T-cell (primary cell): ENCODE measurements around the gene ITPRIP. TPM values are rescaled to one million over a fixed set of nuclear protein-coding genes. Genes with fewer than 3 reads are reported as not detected.

ENCODE experiments used
- ATAC-seq, 4 experiments: fragments of 200-7000 bp in 3 of 4; fragments of 150-1000 bp in 1 of 4; cut with Tn5 transposase; replicated peaks in 1 of 4; 1 replicate in 3 of 4; 2 replicates in 1 of 4; pipeline ENCODE4 v1.10.0; 2021; ENCODE audit warnings: moderate library complexity in 3 of 4, mild to moderate bottlenecking in 2 of 4, moderate number of reproducible peaks in 1 of 4
- CTCF ChIA-PET, 2 donors: fragments of 300-600 bp; sonication (Branson Sonifier 250); formaldehyde crosslinking; loops; one replicate each; lab custom pipeline; 2022; ENCODE audit warnings: antibody characterized with exemption in 2 of 2; lab: Charles Lee
- POLR2A ChIA-PET, 2 donors: fragments of 300-600 bp; sonication (Branson Sonifier 250); formaldehyde crosslinking; loops; one replicate each; lab custom pipeline; 2022; ENCODE audit warnings: antibody characterized with exemption in 2 of 2; lab: Charles Lee
- DNase-seq, 35 experiments: peaks; one replicate each; pipeline versions ENCODE4 v3.0.0 to v3.0.0-alpha.2; 2013 to 2023
- H3K27ac ChIP-seq: one replicate; pipeline ENCODE4 v1.5.1; 2013; ENCODE audit warnings: low read length
- H3K27me3 ChIP-seq, 2 experiments: replicated peaks in 1 of 2; 1 replicate in 1 of 2; 2 replicates in 1 of 2; pipeline versions ENCODE4 v1.6.1 to v1.7.0; 2013; ENCODE audit warnings: low read length in 1 of 2, mixed read lengths in 1 of 2; ENCODE audit not compliant: control insufficient read depth in 2 of 2, insufficient read depth in 2 of 2; ENCODE audit errors: extremely low read depth in 1 of 2
- H3K36me3 ChIP-seq, 2 donors: 1 replicate in 1 of 2; 2 replicates in 1 of 2; pipeline versions ENCODE4 v1.6.1 to v1.7.0; 2013; ENCODE audit warnings: low read length in 1 of 2; ENCODE audit not compliant: control insufficient read depth in 2 of 2, insufficient read depth in 1 of 2; ENCODE audit errors: extremely low read depth in 1 of 2
- H3K4me1 ChIP-seq, 2 experiments: 1 replicate in 1 of 2; 2 replicates in 1 of 2; pipeline versions ENCODE4 v1.6.1 to v1.7.0; 2013; ENCODE audit warnings: low read length in 2 of 2, mixed read lengths in 1 of 2; ENCODE audit not compliant: insufficient read depth in 2 of 2, control insufficient read depth in 1 of 2; ENCODE audit errors: extremely low read depth in 1 of 2
- H3K4me3 ChIP-seq, 2 donors: 1 replicate in 1 of 2; 2 replicates in 1 of 2; pipeline versions ENCODE4 v1.5.1 to v1.7.0; 2013; ENCODE audit warnings: mild to moderate bottlenecking in 2 of 2, low read length in 1 of 2, moderate library complexity in 1 of 2; ENCODE audit not compliant: control insufficient read depth in 1 of 2; ENCODE audit errors: extremely low read depth in 1 of 2
- H3K9me3 ChIP-seq: 2 replicates; pipeline ENCODE4 v1.7.0; 2013
- H3K27ac Mint-ChIP-seq, 2 donors: one replicate each; pipeline ENCODE4 v1.8.0; 2020 to 2021; ENCODE audit warnings: mild to moderate bottlenecking in 2 of 2, mixed read lengths in 2 of 2
- H3K27me3 Mint-ChIP-seq, 2 donors: one replicate each; pipeline ENCODE4 v1.8.0; 2021 to 2022; ENCODE audit warnings: mixed read lengths in 2 of 2
- H3K36me3 Mint-ChIP-seq: one replicate; pipeline ENCODE4 v1.8.0; 2021; ENCODE audit warnings: mixed read lengths
- H3K4me1 Mint-ChIP-seq, 3 donors: one replicate each; pipeline ENCODE4 v1.8.0; 2020 to 2022; ENCODE audit warnings: mixed read lengths in 3 of 3, mild to moderate bottlenecking in 1 of 3
- H3K4me3 Mint-ChIP-seq, 3 donors: one replicate each; pipeline ENCODE4 v1.8.0; 2020 to 2022; ENCODE audit warnings: mild to moderate bottlenecking in 3 of 3, mixed read lengths in 3 of 3, moderate library complexity in 3 of 3
- H3K9me3 Mint-ChIP-seq, 3 donors: one replicate each; pipeline ENCODE4 v1.8.0; 2020 to 2022; ENCODE audit warnings: mixed read lengths in 3 of 3
- WGBS: methylation state at CpG from one replicate; pipeline ENCODE4 v1.1.5; 2013; ENCODE audit warnings: missing lambda C conversion rate; ENCODE audit not compliant: insufficient coverage; 5-methylcytosine and 5-hydroxymethylcytosine counted together
- total RNA-seq, 35 experiments: library from RNA in 6 of 35; stranded (reverse) in 6 of 35; fragments of 120-200 nt in 1 of 35; gene quantifications; one replicate each; pipeline versions ENCODE4 v1.2.1 to v1.2.4 and lab custom pipeline; 2013 to 2026

The ITPRIP gene
- total RNA-seq, 5 donors from 2014 or later (not counting 1 experiment from before 2014, with no cell fraction given), result 16.9 to 98.5 (median 25.0) TPM

DNA sequence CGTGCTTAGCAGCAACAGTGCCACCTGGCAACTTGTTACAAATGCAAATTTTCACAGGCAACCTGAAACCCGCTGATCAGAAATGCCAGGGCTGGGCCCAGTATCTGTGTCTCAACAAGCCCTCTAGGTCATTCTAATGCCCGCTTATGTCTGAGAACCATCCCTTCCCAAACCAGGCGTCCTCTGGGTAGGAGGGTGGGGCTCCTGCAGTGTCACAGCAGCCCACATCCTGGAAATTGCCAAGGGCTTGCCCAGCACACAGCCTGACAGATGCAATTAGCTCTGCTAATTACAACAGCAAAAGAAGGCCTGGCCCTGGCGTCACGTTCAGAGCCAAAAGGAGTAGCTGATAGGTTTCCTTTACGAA is 15.9 kb downstream of the ITPRIP start:
- H3K4me1 ChIP-seq, result peaks cover 84 to 92% of the 10 kb centered on the region in 2 experiments
- H3K27me3 ChIP-seq, result no peaks in the 10 kb centered on the region
- no peaks in the 10 kb centered on the region for H3K9me3 ChIP-seq
- ChIA-PET CTCF (interaction anchor here (1.1 to 2.7 kb wide), 8 partner anchors 16 to 30 kb away, joined by 4 to 20 read pairs (median 9); partner anchors contain the start of gene ITPRIP (in 1 of the 2)), POLR2A (interaction anchor here in 1 of 2 donors (0.7 to 1.4 kb wide), 2 partner anchors 14 to 201 kb away, joined by 3 to 4 read pairs; partner anchors contain the start of gene SFR1)
- Mint-ChIP-seq H3K27ac (peak overlapping the region; percentile 97 to 98), H3K27me3 (no peaks in the 10 kb centered on the region), H3K9me3 (no peaks in the 10 kb centered on the region), H3K4me1 (peaks cover 98 to 100% (median 100%) of the 10 kb centered on the region in 3 donors), H3K4me3 (peak overlapping the region; percentile 62 to 85 (median 65)), H3K36me3 (peaks cover 14% of the 10 kb centered on the region)
- H3K4me3 ChIP-seq, result peak overlapping the region in 1 of 2 donors; percentile 27
- DNase-seq, result peak in 5 of 35 experiments; percentile 20 to 45 (median 27)
- WGBS, result 31% methylated on average over 4 of the region's 7 CpGs
- peak; percentile 33 to 62 (median 60) for ATAC-seq
- peaks cover 12 to 19% of the 10 kb centered on the region in 2 donors for H3K36me3 ChIP-seq
- H3K27ac ChIP-seq, result peak overlapping the region; percentile 74

GRCh38 chr10:104321725-104322415 is 16.4 kb downstream of the ITPRIP start:
- DNase-seq (peak in 3 of 35 experiments; percentile 13 to 45 (median 29)), ATAC-seq (peak; percentile 70 to 77 (median 72))
- CTCF ChIA-PET, result interaction anchor here (0.6 to 2.7 kb wide), 15 partner anchors 15 to 1947 kb away, joined by 3 to 20 read pairs (median 6); partner anchors contain the start of genes CFAP58 (in 1 of the 2) and ITPRIP (in 1 of the 2)
- Mint-ChIP-seq H3K4me3 (peak overlapping the region; percentile 62 to 85 (median 65)), H3K4me1 (peaks cover 98 to 100% (median 100%) of the 10 kb centered on the region in 3 donors), H3K27me3 (no peaks in the 10 kb centered on the region), H3K36me3 (peaks cover 19% of the 10 kb centered on the region), H3K9me3 (no peaks in the 10 kb centered on the region), H3K27ac (peak overlapping the region; percentile 97 to 98)
- no peaks in the 10 kb centered on the region for H3K27me3 ChIP-seq
- peaks cover 79 to 87% of the 10 kb centered on the region in 2 experiments for H3K4me1 ChIP-seq
- H3K27ac ChIP-seq, result peak overlapping the region; percentile 74
- 45% methylated on average over 7 of the region's 8 CpGs for WGBS
- POLR2A ChIA-PET, result interaction anchor here (0.6 to 1.4 kb wide), 4 partner anchors 8 to 200 kb away, joined by 3 to 6 read pairs (median 4); partner anchors contain the start of gene SFR1 (in 1 of the 2)
- H3K36me3 ChIP-seq, result peaks cover 12 to 22% of the 10 kb centered on the region in 2 donors
- H3K9me3 ChIP-seq, result no peaks in the 10 kb centered on the region
- H3K4me3 ChIP-seq, result peak overlapping the region in 1 of 2 donors; percentile 27

DNA sequence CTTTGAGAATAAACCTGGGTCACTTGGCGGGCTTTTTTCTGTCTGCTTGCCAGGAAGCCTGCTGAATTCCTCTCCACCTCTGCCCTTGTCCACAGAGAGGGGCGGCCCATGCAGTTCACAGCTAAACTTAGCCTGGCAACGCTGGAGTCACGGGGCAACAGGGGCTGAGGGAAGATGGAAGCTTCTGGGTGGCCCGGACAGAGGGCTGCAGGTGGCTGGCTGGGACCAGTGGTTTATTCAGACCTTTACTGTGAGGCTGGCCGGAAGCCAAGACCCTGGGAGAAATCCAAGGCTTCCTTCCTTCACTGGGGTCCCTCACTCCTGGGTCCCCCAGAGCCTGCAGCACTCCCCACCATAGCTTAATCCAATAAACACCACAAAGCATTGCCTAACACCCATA is 17.0 kb downstream of the ITPRIP start:
- CTCF ChIA-PET, result interaction anchor here in 1 of 2 donors (0.6 to 2.7 kb wide), 12 partner anchors 13 to 1946 kb away, joined by 3 to 20 read pairs (median 6); partner anchors contain the start of genes CFAP58 and ITPRIP
- ATAC-seq, result no peak
- H3K27ac ChIP-seq, result peak overlapping the region; percentile 40
- H3K27ac Mint-ChIP-seq, result peak overlapping the region in 1 of 2 donors; percentile 98
- DNase-seq, result no peak
- H3K27me3 Mint-ChIP-seq, result no peaks in the 10 kb centered on the region
- H3K36me3 Mint-ChIP-seq, result peaks cover 20% of the 10 kb centered on the region
- WGBS, result 96% methylated on average over 3 of the region's 6 CpGs
- peak overlapping the region in 1 of 2 donors; percentile 27 for H3K4me3 ChIP-seq
- H3K27me3 ChIP-seq, result no peaks in the 10 kb centered on the region
- peaks cover 93 to 97% (median 96%) of the 10 kb centered on the region in 3 donors for H3K4me1 Mint-ChIP-seq
- no peaks in the 10 kb centered on the region for H3K9me3 ChIP-seq
- H3K9me3 Mint-ChIP-seq, result no peaks in the 10 kb centered on the region
- POLR2A ChIA-PET, result interaction anchor here (0.6 to 1.4 kb wide), 2 partner anchors 15 to 200 kb away, joined by 4 to 5 read pairs; partner anchors contain the start of gene SFR1 (in 1 of the 2)
- peaks cover 12 to 25% of the 10 kb centered on the region in 2 donors for H3K36me3 ChIP-seq
- H3K4me3 Mint-ChIP-seq, result peak overlapping the region in 1 of 3 donors; percentile 85
- H3K4me1 ChIP-seq, result peaks cover 72 to 80% of the 10 kb centered on the region in 2 experiments

DNA sequence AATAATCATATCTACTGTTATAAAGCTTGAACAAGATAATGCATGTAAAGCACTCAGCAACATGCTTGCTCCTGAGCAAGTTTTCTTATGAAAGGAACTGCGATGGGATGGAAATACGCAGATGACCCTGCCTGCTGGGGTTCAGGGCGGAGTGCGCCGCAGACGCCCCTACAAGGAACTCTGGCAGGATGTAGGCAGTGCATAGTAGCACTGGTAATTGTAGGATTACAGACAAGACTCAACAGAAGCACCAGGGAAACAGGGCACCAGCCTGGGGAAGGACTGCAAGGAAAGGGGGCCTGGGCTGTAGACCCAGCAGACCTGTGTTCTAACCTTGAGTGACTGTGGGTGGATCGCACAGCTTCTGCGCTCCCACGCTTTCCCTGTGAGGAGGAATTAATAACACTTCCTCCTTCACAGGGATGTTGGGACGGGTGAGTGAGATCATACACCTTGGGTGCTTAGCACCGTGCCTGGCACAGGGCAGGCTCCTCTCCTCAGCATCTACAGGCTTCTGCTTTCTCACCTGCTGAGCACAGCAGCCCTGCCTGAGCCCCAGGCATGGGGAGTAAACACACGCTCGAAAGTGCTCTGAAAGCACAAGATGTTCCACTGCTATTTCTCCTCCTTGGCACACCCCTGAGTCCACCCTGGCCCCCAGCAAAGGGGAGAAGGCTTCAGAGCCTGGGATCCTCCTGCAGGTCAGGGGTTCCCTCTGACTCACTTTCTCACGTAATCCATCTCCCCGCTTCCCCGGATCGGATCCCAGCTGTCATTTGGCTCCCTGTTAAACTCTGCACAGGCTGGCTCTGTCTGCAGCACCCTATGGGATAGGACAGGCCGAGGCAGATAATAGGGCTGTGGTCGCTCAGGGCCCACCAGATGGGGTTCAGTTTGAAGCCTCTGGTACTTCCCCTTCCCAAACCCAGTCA is 19.2 kb downstream of the ITPRIP start:
- peak overlapping the region in 1 of 3 donors; percentile 24 for H3K4me3 Mint-ChIP-seq
- Histone ChIP-seq H3K4me3 (peak overlapping the region in 1 of 2 donors; percentile 12), H3K36me3 (peaks cover 6 to 40% of the 10 kb centered on the region in 2 donors), H3K27me3 (no peaks in the 10 kb centered on the region), H3K4me1 (peaks cover 54 to 59% of the 10 kb centered on the region in 2 experiments), H3K27ac (no peak overlapping the region), H3K9me3 (no peaks in the 10 kb centered on the region)
- ChIA-PET POLR2A (interaction anchor here in 1 of 2 donors (0.6 kb wide), 1 partner anchor 27 kb away, joined by 3 read pairs; no protein-coding TSS in a partner anchor), CTCF (no interaction called here)
- ATAC-seq, result no peak
- H3K9me3 Mint-ChIP-seq, result no peaks in the 10 kb centered on the region
- no peak for DNase-seq
- peaks cover 71 to 75% (median 75%) of the 10 kb centered on the region in 3 donors for H3K4me1 Mint-ChIP-seq
- no peaks in the 10 kb centered on the region for H3K27me3 Mint-ChIP-seq
- H3K27ac Mint-ChIP-seq, result peak overlapping the region; percentile 46 to 66
- peaks cover 22% of the 10 kb centered on the region for H3K36me3 Mint-ChIP-seq
- WGBS, result 86% methylated on average over 12 of the region's 19 CpGs

- Mint-ChIP-seq H3K27ac (peak overlapping the region; percentile 34 to 63), H3K9me3 (no peaks in the 10 kb centered on the region), H3K27me3 (no peaks in the 10 kb centered on the region), H3K36me3 (peaks cover 26% of the 10 kb centered on the region), H3K4me3 (peak overlapping the region in 1 of 3 donors; percentile 24), H3K4me1 (peaks cover 65 to 68% (median 67%) of the 10 kb centered on the region in 3 donors)
- Histone ChIP-seq H3K36me3 (peaks cover 11 to 47% of the 10 kb centered on the region in 2 donors), H3K27me3 (no peaks in the 10 kb centered on the region), H3K27ac (no peak overlapping the region), H3K4me3 (no peak overlapping the region), H3K9me3 (no peaks in the 10 kb centered on the region), H3K4me1 (peaks cover 46 to 51% of the 10 kb centered on the region in 2 experiments)
- peak in 1 of 35 experiments; percentile 19 for DNase-seq
- POLR2A ChIA-PET, result no interaction called here
- ATAC-seq, result no peak
- CTCF ChIA-PET, result no interaction called here
- 96% methylated on average over 4 of the region's 5 CpGs for WGBS
These were observed 19.9 kb downstream of the ITPRIP start for GRCh38 chr10:104318326-104318725.
